HepG2 (cell line): ENCODE measurements around the gene MOK. TPM values are rescaled to one million over a fixed set of nuclear protein-coding genes. Genes with fewer than 3 reads are reported as not detected.

Experiments used
- ATAC-seq: fragments of 200-7000 bp; cut with Tn5 transposase; 3 replicates; pipeline ENCODE4 v1.9.1; 2020; ENCODE audit warnings: mild to moderate bottlenecking, moderate library complexity
- BruUV-seq: library from RNA; stranded (reverse); fragments of 400-500 nt; replicated peaks from 2 replicates; lab custom pipeline; 2021; lab: Mats Ljungman, UMichigan
- CTCF ChIA-PET: fragments of 300-600 bp; formaldehyde crosslinking; extraction: SDS; loops from one replicate; lab custom pipeline; 2021; ENCODE audit warnings: low total read pairs, inconsistent platforms, low intra/inter-chr PET ratio; lab: Yijun Ruan, JAX
- POLR2A ChIA-PET: fragments of 350-600 bp; sonication (Branson Sonifier 250); formaldehyde crosslinking; loops from one replicate; lab custom pipeline; 2020; ENCODE audit warnings: antibody characterized with exemption, inconsistent platforms; lab: Yijun Ruan, JAX
- DNase-seq: peaks from one replicate; pipeline ENCODE4 v3.0.0-alpha.2; 2015; ENCODE audit warnings: low spot score
- FAIRE-seq: peaks from 3 replicates; lab custom pipeline; 2011; peaks lifted over from hg19 to GRCh38; lab: Jason Lieb, UNC
- H2AFZ ChIP-seq: one replicate; pipeline ENCODE4 v1.6.1; 2011; ENCODE audit warnings: low read length, inconsistent platforms
- H3K27ac ChIP-seq: fragments of 300-600 bp; 3 replicates; pipeline ENCODE4 v1.8.0; 2011; ENCODE audit warnings: mixed run types, mild to moderate bottlenecking, mixed read lengths, low read length, inconsistent platforms; ENCODE audit not compliant: insufficient read depth; ENCODE audit errors: extremely low read length
- H3K27me3 ChIP-seq, 2 experiments: fragments of 200-600 bp in 1 of 2; 2 replicates in 1 of 2; 3 replicates in 1 of 2; pipeline versions ENCODE4 v1.6.0 to v1.8.0; 2011; ENCODE audit warnings: low read length in 2 of 2, mild to moderate bottlenecking in 2 of 2, moderate library complexity in 2 of 2, inconsistent platforms in 1 of 2; ENCODE audit not compliant: insufficient read depth in 2 of 2, control insufficient read depth in 1 of 2
- H3K36me3 ChIP-seq, 2 experiments: fragments of 200-600 bp in 1 of 2; replicated peaks in 1 of 2; 2 replicates in 1 of 2; 3 replicates in 1 of 2; pipeline versions ENCODE4 v1.5.1 to v1.8.0; 2011; ENCODE audit warnings: low read length in 2 of 2, inconsistent platforms in 1 of 2; ENCODE audit not compliant: insufficient read depth in 2 of 2, control insufficient read depth in 1 of 2
- H3K4me1 ChIP-seq: 2 replicates; pipeline ENCODE4 v1.5.1; 2012; ENCODE audit warnings: low read length, inconsistent platforms; ENCODE audit not compliant: insufficient read depth
- H3K4me2 ChIP-seq: 2 replicates; pipeline ENCODE4 v1.6.0; 2011; ENCODE audit warnings: low read depth, low read length, inconsistent platforms
- H3K4me3 ChIP-seq, 3 experiments: fragments of 200-600 bp in 1 of 3; sonication (generic), shearing (Covaris generic) in 1 of 3; replicated peaks in 1 of 3; 2 replicates each; pipeline ENCODE4 v1.5.1; 2011 to 2016; ENCODE audit warnings: low read length in 3 of 3, inconsistent platforms in 2 of 3, low read depth in 2 of 3, mild to moderate bottlenecking in 2 of 3, control low read depth in 1 of 3, mixed read lengths in 1 of 3; ENCODE audit not compliant: insufficient read depth in 1 of 3
- H3K79me2 ChIP-seq: one replicate; pipeline ENCODE4 v1.6.1; 2011; ENCODE audit warnings: low read length, inconsistent platforms; ENCODE audit not compliant: insufficient read depth
- H3K9ac ChIP-seq: 2 replicates; pipeline ENCODE4 v1.6.0; 2011; ENCODE audit warnings: mild to moderate bottlenecking, low read depth, low read length, inconsistent platforms; ENCODE audit not compliant: insufficient read depth
- H3K9me3 ChIP-seq: 2 replicates; pipeline ENCODE4 v1.5.1; 2012; ENCODE audit warnings: mild to moderate bottlenecking, low read length
- H4K20me1 ChIP-seq: 2 replicates; pipeline ENCODE4 v1.6.0; 2011; ENCODE audit warnings: inconsistent platforms, mild to moderate bottlenecking, low read length, moderate library complexity; ENCODE audit not compliant: insufficient read depth
- NONO ChIP-seq, 2 experiments: fragments of 450-650 bp in 1 of 2; sonication (generic) in 1 of 2; formaldehyde crosslinking in 1 of 2; IDR thresholded peaks in 1 of 2; conservative IDR thresholded peaks in 1 of 2; 2 replicates each; pipeline versions ENCODE4 v1.6.1 to v1.8.0; 2017 to 2022; ENCODE audit warnings: mild to moderate bottlenecking in 1 of 2, missing genetic modification reagents in 1 of 2, moderate library complexity in 1 of 2
- SALL1 ChIP-seq: sonication (generic); formaldehyde crosslinking; IDR thresholded peaks from 2 replicates; pipeline ENCODE4 v1.8.0; 2022; ENCODE audit warnings: mild to moderate bottlenecking, missing genetic modification reagents
- TAF1 ChIP-seq: sonication (generic); formaldehyde crosslinking; IDR thresholded peaks from 2 replicates; pipeline ENCODE4 v1.4.0; 2020; ENCODE audit warnings: missing genetic modification reagents
- TGIF2 ChIP-seq: IDR thresholded peaks from 2 replicates; pipeline ENCODE4 v1.6.1; 2016; ENCODE audit warnings: control low read depth, missing compliant biosample characterization
- ZBTB42 ChIP-seq: sonication (generic); formaldehyde crosslinking; IDR thresholded peaks from 2 replicates; pipeline ENCODE4 v1.5.0; 2020; ENCODE audit warnings: mild to moderate bottlenecking, missing genetic modification reagents
- ZKSCAN5 ChIP-seq: sonication (generic); formaldehyde crosslinking; IDR thresholded peaks from 2 replicates; pipeline ENCODE4 v1.5.1; 2020; ENCODE audit warnings: mild to moderate bottlenecking, missing genetic modification reagents
- ZNF296 ChIP-seq: sonication (generic); formaldehyde crosslinking; conservative IDR thresholded peaks from 2 replicates; pipeline ENCODE4 v1.5.0; 2020; ENCODE audit warnings: mild to moderate bottlenecking, missing genetic modification reagents
- ZNF430 ChIP-seq: sonication (generic); formaldehyde crosslinking; IDR thresholded peaks from 2 replicates; pipeline ENCODE4 v1.9.0; 2021; ENCODE audit warnings: mild to moderate bottlenecking, missing genetic modification reagents
- ZNF572 ChIP-seq: sonication (generic); formaldehyde crosslinking; IDR thresholded peaks from 2 replicates; pipeline ENCODE4 v1.5.1; 2020; ENCODE audit warnings: mild to moderate bottlenecking, missing genetic modification reagents
- WGBS: methylation state at CpG from one replicate; pipeline ENCODE4 v1.1.6; 2017; ENCODE audit warnings: low lambda C conversion rate; 5-methylcytosine and 5-hydroxymethylcytosine counted together
- in situ Hi-C: cut with HindIII; loops from 2 replicates; pipeline ENCODE4 v1.10.0; 2017; ENCODE audit warnings: low pct_unique_long_range_greater_than_20kb; ENCODE audit not compliant: extremely low pct_ligation_motif_present
- intact Hi-C: fragments of 100-400 bp; cut with micrococcal nuclease; formaldehyde crosslinking; loops from one replicate; pipeline ENCODE4 v1.10.0; 2022; ENCODE audit not compliant: unreplicated experiment
- polyA plus RNA-seq, 8 experiments: library from polyadenylated mRNA; depleted of rRNA in 3 of 8; stranded (reverse) in 7 of 8; unstranded in 1 of 8; fragments of >200 nt; fragmentation: Illumina TruSeq in 4 of 8; extraction: Trizol in 4 of 8; gene quantifications; 2 replicates each; pipeline versions ENCODE4 v1.2.1 to v1.2.3, GENCODE V29; 2011 to 2016; ENCODE audit warnings: low read depth in 4 of 8, missing spikeins in 1 of 8, mixed read lengths in 1 of 8; ENCODE audit not compliant: insufficient read depth in 1 of 8
- total RNA-seq, 5 experiments: library from RNA; depleted of rRNA; stranded (reverse); fragments of >200 nt; fragmentation: Illumina TruSeq; extraction: Trizol; gene quantifications; 2 replicates each; pipeline ENCODE4 v1.2.3, GENCODE V29; 2016; ENCODE audit warnings: low read depth in 1 of 5
- TF ChIP-seq, protein P1 (sequence below): sonication (generic); formaldehyde crosslinking; IDR thresholded peaks from 2 replicates; pipeline ENCODE4 v1.5.1; 2020; ENCODE audit warnings: missing genetic modification reagents, mild to moderate bottlenecking, borderline replicate concordance
- TF ChIP-seq, protein P2 (sequence below): sonication (generic); formaldehyde crosslinking; IDR thresholded peaks from 2 replicates; pipeline ENCODE4 v1.5.0; 2020; ENCODE audit warnings: missing genetic modification reagents
- TF ChIP-seq, protein P3 (sequence below): sonication (generic); formaldehyde crosslinking; conservative IDR thresholded peaks from 2 replicates; pipeline ENCODE4 v1.4.0; 2020; ENCODE audit warnings: missing genetic modification reagents

MOK gene
- total and polyA plus RNA-seq, 2 of the 13 experiments (the other 11 are each of a cell fraction or from before 2014, with no cell fraction given), result 15.3 to 16.9 TPM

DNA sequence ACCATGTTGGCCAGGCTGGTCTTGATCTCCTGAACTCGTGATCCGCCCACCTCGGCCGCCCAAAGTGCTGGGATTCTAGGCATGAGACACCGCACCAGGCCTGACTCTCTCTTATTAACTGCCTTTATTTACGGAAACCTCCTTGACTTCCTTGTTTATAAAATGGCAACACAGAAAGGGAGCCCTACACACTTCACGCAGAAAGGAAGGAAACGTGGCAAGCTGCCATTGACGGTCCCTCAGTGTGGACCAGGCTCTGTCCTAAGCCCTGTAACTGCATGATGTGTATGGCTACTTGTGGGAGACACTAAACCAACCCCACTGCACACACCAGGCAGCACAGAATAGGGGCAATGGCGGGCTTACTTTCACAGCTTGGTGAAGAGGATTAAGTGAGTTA lies 46.1 kb upstream of the MOK start:
- no peaks in the 10 kb centered on the region for H3K4me1 ChIP-seq
- H4K20me1 ChIP-seq, result no peaks in the 10 kb centered on the region
- no peak overlapping the region for H3K9ac ChIP-seq
- no peak overlapping the region for H3K27ac ChIP-seq
- CTCF ChIA-PET, result no interaction called here
- H3K4me3 ChIP-seq, result no peak overlapping the region
- no TSS peak for BruUV-seq
- no peak overlapping the region for H2AFZ ChIP-seq
- ATAC-seq, result no peak
- in situ Hi-C loops, result no loop called here
- no peak for DNase-seq
- no peak overlapping the region for H3K4me2 ChIP-seq
- no peak for FAIRE-seq
- H3K9me3 ChIP-seq, result no peaks in the 10 kb centered on the region
- H3K79me2 ChIP-seq, result no peaks in the 10 kb centered on the region
- intact Hi-C loops, result no loop called here
- 97% methylated on average over 10 of the region's 10 CpGs for WGBS
- TF ChIP-seq ZNF296 (CRISPR knock-in tag) (no peak), ZBTB42 (CRISPR knock-in tag) (no peak), ZKSCAN5 (CRISPR knock-in tag) (no peak), TGIF2 (CRISPR knock-in tag) (no peak), SALL1 (CRISPR knock-in tag) (no peak), ZNF430 (no peak), NONO (IDR thresholded peaks at IDR 0.05) (no peak), NONO (CRISPR knock-in tag; conservative IDR thresholded peaks at IDR 0.05) (no peak), TAF1 (CRISPR knock-in tag) (no peak), ZNF572 (CRISPR knock-in tag) (no peak)
- TF ChIP-seq, protein P1, sequence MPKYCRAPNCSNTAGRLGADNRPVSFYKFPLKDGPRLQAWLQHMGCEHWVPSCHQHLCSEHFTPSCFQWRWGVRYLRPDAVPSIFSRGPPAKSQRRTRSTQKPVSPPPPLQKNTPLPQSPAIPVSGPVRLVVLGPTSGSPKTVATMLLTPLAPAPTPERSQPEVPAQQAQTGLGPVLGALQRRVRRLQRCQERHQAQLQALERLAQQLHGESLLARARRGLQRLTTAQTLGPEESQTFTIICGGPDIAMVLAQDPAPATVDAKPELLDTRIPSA (CRISPR knock-in tag), result no peak
- TF ChIP-seq, protein P2, sequence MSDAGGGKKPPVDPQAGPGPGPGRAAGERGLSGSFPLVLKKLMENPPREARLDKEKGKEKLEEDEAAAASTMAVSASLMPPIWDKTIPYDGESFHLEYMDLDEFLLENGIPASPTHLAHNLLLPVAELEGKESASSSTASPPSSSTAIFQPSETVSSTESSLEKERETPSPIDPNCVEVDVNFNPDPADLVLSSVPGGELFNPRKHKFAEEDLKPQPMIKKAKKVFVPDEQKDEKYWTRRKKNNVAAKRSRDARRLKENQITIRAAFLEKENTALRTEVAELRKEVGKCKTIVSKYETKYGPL (CRISPR knock-in tag), result no peak
- TF ChIP-seq, protein P3, sequence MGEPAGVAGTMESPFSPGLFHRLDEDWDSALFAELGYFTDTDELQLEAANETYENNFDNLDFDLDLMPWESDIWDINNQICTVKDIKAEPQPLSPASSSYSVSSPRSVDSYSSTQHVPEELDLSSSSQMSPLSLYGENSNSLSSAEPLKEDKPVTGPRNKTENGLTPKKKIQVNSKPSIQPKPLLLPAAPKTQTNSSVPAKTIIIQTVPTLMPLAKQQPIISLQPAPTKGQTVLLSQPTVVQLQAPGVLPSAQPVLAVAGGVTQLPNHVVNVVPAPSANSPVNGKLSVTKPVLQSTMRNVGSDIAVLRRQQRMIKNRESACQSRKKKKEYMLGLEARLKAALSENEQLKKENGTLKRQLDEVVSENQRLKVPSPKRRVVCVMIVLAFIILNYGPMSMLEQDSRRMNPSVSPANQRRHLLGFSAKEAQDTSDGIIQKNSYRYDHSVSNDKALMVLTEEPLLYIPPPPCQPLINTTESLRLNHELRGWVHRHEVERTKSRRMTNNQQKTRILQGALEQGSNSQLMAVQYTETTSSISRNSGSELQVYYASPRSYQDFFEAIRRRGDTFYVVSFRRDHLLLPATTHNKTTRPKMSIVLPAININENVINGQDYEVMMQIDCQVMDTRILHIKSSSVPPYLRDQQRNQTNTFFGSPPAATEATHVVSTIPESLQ (CRISPR knock-in tag), result no peak
- H3K36me3 ChIP-seq, result peaks cover 16 to 45% of the 10 kb centered on the region in 2 experiments; a peak in 4 of 5 replicates
- no peaks in the 10 kb centered on the region for H3K27me3 ChIP-seq
- POLR2A ChIA-PET, result interaction anchor here (1.0 kb wide), 1 partner anchor 9 kb away, joined by 3 read pairs; no protein-coding TSS in a partner anchor
